HG03571 (cell line): ENCODE data around the gene LOXHD1.

Source experiments
- ATAC-seq: cut with Tn5 transposase; IDR thresholded peaks from one replicate; pipeline ENCODE4 v1.9.1; 2021; ENCODE audit not compliant: unreplicated experiment

The LOXHD1 gene

GRCh38 chr18:46480226-46480625 is 176.8 kb downstream of the LOXHD1 start:
- no peak for ATAC-seq

DNA sequence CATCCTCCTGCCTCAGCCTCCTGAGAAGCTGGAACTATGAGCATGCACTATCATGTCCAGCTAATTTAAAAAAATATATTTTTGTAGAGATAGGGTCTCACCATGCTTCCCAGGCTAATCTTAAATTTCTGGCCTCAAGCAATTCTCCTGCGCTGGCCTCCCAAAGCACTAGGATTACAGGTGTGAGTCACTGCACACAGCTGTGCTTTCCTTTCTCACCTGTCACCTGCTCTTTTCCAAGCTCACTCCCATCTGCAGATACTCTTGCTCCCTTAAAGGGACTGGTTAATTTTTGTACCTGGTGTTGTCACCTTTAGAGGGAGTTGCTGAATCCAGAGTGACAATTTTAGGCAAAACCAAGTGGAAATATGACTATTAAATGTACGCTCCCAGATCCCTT is 178.2 kb downstream of the LOXHD1 start:
- ATAC-seq: no peak

GRCh38 chr18:46477425-46478011 is 179.5 kb downstream of the LOXHD1 start:
- ATAC-seq: no peak

- no peak for ATAC-seq
These were observed 181.6 kb downstream of the LOXHD1 start for GRCh38 chr18:46475390-46475752.

DNA sequence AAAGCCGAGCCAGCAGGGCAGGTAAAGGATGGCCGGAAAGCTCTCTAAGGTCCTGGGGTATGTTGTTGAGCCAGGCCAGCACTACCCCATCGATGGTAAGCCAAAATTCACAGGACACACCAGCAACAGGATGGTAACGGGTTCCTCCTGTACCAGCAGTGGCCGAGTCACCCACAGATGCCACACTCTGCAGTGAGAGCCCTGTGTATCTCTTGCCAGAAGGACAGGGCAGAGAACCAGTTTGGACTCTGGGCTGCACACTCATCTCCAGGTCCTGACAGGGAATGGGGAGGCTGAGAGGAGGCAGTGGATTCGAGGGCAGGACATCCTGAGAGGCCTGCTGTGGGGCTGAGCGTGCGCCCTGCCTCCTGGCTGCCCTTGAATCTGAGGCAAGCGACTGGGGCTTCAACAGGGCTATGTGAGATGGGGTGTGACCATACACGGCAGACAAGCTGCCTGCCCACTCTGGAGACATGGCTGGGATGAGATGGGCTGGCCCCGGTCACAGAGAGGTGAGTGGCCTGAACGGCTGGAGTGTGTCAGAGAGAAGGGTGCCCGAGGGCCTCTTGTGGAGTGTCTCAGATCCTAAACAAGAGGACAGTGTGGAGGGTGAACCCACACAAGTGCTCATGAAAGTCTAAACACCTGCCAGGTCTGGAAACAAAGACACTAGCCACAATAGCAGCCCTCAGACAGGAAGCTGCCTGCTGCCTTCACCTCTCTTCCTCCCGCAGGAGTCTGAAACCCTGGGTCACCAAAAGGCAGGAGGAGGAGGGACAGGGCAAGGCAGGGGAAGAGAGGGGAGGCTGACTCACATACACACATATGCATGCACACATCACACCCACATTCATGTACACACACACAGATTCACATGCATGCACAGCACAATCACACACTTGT is 182.3 kb downstream of the LOXHD1 start:
- no peak for ATAC-seq

DNA sequence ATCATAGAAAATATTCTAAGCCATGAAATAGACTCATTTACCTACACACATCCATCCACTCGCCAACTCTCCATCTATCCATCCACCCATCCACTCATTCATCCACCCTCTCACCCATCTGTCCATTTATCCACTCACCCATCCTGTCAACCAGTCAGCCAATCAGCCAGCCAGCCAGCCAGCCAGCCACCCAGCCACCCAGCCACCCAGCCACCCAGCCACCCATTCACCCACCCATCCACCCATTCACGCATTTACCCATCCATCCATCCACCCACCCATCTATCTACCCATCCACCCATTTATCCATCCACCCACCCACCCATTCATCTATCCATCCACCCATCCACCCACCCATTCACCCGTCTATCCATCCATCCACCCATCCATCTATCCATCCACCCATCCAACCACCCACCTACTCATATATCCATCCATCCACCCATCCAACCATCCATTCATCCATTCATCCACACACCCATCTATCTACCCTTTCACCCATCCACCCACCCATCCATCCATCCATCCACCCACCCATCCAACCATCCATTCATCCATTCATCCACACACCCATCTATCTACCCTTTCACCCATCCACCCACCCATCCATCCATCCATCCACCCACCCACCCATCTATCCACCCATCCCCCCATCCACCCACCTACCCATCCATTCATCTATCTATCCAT is 185.1 kb downstream of the LOXHD1 start:
- ATAC-seq: no peak

DNA sequence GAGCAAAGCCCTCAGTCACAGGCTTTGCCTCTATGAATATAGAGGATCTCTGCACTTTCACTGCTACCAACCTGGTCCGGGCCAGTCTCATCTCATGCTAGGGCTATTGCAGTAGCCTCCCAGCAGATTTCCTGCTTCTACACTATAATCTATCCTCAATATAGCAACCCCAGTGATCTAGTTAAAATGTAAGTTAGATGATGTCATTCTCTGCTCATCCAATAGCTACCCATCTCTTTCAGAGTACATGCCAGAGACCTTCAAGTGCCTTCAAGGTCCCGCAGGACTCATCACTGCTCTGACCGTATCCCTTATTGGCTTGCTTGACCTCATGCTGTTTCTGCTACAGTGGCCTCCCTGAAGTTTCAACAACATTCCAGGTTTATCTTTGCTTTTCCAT is 186.3 kb downstream of the LOXHD1 start:
- no peak for ATAC-seq

DNA sequence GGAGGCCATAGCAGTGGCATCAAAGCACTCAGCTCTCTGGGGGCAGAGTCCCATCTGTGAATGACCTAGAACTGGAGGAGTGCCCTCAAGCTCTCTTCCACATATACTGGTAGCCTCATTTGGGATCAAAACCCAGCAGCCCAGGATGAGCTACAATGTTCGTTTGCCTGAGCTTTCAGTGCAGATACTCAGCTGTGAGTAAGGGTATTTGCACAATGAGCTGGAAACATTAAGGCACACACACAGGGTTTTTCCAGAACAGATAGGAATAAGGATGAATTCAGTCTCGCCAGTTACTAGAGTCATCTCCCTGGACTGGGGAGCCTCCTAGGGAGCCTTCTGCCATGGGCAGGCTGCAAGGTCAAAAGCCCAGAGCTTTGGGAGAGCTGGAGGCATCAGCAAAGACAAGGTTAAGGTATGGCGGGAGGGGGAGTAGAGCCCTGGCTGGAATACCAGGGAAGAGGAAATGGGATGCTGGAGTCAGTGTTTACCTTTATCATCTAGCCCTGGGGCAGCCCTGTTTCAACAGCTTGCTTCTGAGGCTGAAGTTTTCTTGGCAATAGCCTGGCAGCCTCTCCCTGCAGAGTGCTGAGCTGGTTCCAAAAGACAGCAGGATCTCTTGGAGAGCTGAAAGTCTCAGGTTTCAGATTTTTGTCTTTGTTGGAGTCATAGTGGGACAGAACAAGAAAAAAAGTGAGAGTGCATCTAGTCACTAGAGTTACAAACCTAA is 187.7 kb downstream of the LOXHD1 start:
- ATAC-seq: no peak

DNA sequence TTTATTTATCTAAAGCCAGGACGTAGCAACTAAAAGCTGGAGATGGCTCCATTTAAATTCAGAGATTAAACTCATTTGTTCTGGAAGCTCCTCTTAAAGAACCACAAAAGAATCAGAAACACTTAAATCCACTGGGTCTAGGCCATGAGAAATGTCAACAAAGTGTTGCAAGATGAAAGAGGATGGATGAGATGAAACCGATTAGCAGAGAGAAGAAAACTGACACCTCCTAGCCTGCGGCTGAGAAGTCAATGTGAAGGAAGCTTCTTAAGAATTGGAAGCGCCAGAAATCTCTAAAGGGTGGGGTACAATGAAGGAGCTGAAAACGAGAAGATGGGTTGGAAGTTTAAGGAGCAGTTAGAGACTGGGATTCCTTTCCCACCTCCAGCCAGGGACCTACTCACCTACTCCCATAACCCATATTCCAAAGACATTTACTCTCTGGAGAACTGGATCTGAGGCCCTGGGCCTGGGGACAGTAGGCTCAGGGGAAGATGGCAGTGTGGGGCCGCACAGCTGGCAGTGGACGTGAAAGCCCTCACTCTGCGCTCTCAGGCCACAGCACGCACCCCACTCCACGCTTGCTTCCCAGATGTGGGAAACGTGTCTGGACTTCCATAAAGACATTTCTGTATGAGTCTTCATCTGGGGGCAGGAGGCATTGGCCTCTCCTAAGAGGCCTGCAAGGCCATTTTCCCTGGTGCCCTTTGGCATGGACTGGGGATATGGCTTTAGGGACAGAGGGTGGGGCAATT is 188.4 kb downstream of the LOXHD1 start:
- no peak for ATAC-seq

DNA sequence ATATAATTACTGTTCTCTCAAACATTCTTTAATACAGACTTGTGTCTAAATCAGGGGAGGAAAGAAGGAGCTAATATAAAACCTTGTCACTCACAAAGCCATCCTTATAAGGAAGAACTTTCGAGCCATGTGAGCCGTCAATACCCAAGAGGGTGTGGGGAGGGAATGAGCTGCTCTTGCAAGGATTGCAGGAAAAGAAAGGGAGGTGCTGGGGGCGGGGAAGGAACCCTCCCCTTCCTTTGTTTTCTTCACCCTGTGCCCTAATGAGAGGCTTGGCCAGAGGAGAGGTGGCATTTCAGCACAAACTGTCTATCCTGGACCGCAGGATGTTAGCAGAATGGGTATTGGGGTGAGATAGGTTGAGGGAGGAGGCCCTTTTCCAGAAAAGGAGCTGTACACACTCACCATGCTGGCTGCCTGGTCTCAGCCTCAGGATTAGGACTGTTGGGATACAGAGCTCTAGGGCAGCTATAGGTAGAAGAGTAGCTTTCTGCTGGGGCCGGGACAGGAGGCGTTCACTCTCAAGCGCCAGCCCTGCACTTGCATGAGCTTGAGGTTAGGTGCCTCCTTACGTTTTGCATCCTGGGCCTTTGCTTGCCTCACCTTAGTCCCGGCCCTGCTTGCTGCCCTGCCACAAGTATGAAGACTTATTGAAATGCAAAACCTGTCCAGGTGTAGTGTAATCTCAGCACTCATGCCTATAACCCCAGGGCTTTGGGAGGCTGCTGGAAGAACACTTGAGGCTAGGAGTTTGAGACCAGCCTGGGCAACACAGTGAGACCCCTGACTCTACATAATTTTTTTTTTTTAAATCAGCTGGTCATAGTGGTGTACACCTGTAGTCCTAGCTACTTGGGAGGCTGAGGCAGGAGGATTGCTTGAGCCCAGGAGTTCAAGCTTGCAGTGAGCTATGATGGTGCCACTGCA is 190.5 kb downstream of the LOXHD1 start:
- ATAC-seq: no peak

GRCh38 chr18:46464926-46465655 is 191.9 kb downstream of the LOXHD1 start:
- no peak for ATAC-seq

DNA sequence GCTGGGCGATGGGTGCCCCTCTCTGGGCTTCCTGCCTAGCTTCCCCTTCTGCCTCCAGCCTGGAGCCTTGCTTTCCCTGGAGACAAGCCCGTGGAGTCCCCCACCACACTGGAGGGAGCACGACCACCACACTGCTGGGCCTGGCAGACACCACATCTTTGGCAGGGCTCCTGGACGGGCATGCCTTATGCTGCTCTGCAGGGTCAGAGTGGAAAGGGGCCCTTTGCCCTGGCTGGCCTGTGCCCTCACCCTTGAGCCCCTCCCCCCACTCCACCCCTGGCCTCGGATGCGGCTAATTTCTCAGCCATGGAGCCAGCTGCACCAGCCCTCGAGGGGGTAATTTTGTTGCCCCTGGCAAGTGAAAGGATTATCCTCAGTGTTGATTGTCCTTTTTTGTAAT is 194.5 kb downstream of the LOXHD1 start:
- no peak for ATAC-seq

GRCh38 chr18:46461993-46462392 is 195.0 kb downstream of the LOXHD1 start:
- no peak for ATAC-seq

DNA sequence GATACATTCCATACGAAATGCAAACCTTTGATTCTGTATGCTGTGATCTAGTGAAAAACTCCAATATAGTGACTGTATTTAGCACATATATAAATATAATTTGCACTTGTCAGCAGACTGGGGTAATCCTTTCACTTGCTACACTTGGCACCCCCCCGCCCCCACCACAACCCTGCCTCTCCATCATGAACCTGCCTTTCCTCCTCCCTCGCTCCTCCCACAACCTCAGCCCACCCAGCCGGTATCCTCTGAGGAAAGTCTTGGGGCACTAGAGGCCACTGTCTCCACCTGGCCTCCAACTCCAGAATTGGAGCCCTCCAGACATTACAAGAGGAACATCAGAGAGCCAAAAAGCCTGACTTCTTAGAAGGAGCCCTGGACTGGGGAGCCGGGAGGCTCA is 196.3 kb downstream of the LOXHD1 start:
- no peak for ATAC-seq

- ATAC-seq: no peak
These were observed 197.1 kb downstream of the LOXHD1 start for GRCh38 chr18:46459789-46460455.

DNA sequence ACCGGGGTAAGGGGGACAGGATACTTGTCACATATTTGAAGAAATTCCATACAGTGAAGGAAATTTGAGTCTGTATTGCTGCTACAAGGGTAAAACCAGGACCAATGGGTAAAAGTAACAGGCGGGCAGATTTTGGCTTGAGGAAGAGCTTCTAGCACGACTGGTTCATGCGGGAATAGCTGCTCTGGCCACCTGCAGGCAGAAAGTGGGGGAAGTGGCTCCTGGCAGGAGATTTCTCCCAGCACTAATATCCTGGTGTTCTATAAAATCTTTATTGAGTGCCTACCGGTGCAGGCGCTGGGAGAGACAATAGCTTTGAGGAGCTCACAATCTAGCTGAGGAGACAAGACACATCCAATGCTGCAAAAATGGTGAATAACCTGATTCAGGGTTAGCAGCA is 198.5 kb downstream of the LOXHD1 start:
- no peak for ATAC-seq

GRCh38 chr18:46456691-46457090 is 200.3 kb downstream of the LOXHD1 start:
- no peak for ATAC-seq

- ATAC-seq: no peak
These were observed 204.2 kb downstream of the LOXHD1 start for GRCh38 chr18:46452820-46453219.
